ENCODE results near the gene CSNK2B.

Gene CSNK2B

GRCh38 chr6:31677955-31678354 lies 12.1 kb downstream of the CSNK2B start:
- DNase-seq (ENCODE audit: low read depth), result no peak
- in situ Hi-C loops (cut with HindIII; ENCODE audit: low sequenced_read_pairs), result no loop called here
- no peak overlapping the region for H3K4me3 ChIP-seq (ENCODE audit: low read depth, low read length)
- no peak for TF ChIP-seq CTCF (IDR thresholded peaks at IDR 0.05; ENCODE audit: low read depth, low read length, missing control alignments)

GRCh38 chr6:31680226-31681134 lies 14.6 kb downstream of the CSNK2B start, which contains the start of gene LY6G5C:
Gene LY6G5C, minus strand, starts transcription at chr6:31681067. Its CDS starts 694 bp downstream, at chr6:31680373.
- peak within 1 kb of the TSS; percentile 45 for H3K4me3 ChIP-seq (ENCODE audit: low read depth, low read length)
- in situ Hi-C loops (cut with HindIII; ENCODE audit: low sequenced_read_pairs), result no loop called here
- TF ChIP-seq CTCF (IDR thresholded peaks at IDR 0.05; ENCODE audit: low read depth, low read length, missing control alignments), result peak; percentile 60
- DNase-seq (ENCODE audit: low read depth), result peak; percentile 84

GRCh38 chr6:31681135-31681671 lies 15.3 kb downstream of the CSNK2B start:
- peak overlapping the region; percentile 45 for H3K4me3 ChIP-seq (ENCODE audit: low read depth, low read length)
- no peak for DNase-seq (ENCODE audit: low read depth)
- in situ Hi-C loops (cut with HindIII; ENCODE audit: low sequenced_read_pairs), result no loop called here
- peak; percentile 15 for TF ChIP-seq CTCF (IDR thresholded peaks at IDR 0.05; ENCODE audit: low read depth, low read length, missing control alignments)

GRCh38 chr6:31683591-31683990 lies 17.7 kb downstream of the CSNK2B start:
- no peak for DNase-seq (ENCODE audit: low read depth)
- H3K4me3 ChIP-seq (ENCODE audit: low read depth, low read length), result no peak overlapping the region
- no peak for TF ChIP-seq CTCF (IDR thresholded peaks at IDR 0.05; ENCODE audit: low read depth, low read length, missing control alignments)
- in situ Hi-C loops (cut with HindIII; ENCODE audit: low sequenced_read_pairs), result no loop called here

GRCh38 chr6:31686483-31686882 lies 20.6 kb downstream of the CSNK2B start:
- no peak overlapping the region for H3K4me3 ChIP-seq (ENCODE audit: low read depth, low read length)
- in situ Hi-C loops (cut with HindIII; ENCODE audit: low sequenced_read_pairs), result no loop called here
- DNase-seq (ENCODE audit: low read depth), result no peak
- no peak for TF ChIP-seq CTCF (IDR thresholded peaks at IDR 0.05; ENCODE audit: low read depth, low read length, missing control alignments)

GRCh38 chr6:31687321-31687720 lies 21.4 kb downstream of the CSNK2B start:
- no peak overlapping the region for H3K4me3 ChIP-seq (ENCODE audit: low read depth, low read length)
- no peak for DNase-seq (ENCODE audit: low read depth)
- no peak for TF ChIP-seq CTCF (IDR thresholded peaks at IDR 0.05; ENCODE audit: low read depth, low read length, missing control alignments)
- in situ Hi-C loops (cut with HindIII; ENCODE audit: low sequenced_read_pairs), result no loop called here
